ENCODE data around the gene FGF8.

DNA sequence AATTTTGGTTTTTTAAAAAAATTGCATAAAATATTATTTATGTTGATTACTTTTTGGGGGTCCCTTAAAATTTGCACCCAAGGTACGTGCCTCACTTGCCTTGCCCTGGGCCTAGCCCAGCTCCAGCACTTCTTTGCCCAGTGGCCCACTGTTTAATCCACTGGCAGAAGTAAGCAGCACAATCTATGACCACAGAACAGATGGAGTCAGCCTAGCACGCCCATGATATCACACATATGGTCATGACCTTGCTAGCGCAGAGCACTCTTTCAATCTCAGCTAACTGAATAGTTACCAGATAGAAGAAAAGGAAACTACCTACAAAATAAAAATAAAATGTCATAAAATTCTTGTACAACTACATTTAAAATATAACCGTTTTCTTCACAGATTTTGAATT lies 36.7 kb upstream of the FGF8 start:
- TF ChIP-seq POLR2A (IDR thresholded peaks at IDR 0.05; ENCODE audit: control extremely low read depth in 1 of 2, low read depth in 2 of 2, low read length in 2 of 2) (no peak), SIX5 (IDR thresholded peaks at IDR 0.05; ENCODE audit: low read depth, low read length) (no peak), KDM5A (IDR thresholded peaks at IDR 0.05; ENCODE audit: low read length) (no peak), CTCF (IDR thresholded peaks at IDR 0.05; ENCODE audit: control extremely low read depth in 1 of 3, insufficient read depth in 1 of 3, low read depth in 1 of 3, low read length in 3 of 3) (no peak), YY1 (IDR thresholded peaks at IDR 0.05; ENCODE audit: low read depth, low read length) (no peak)

Measured in H1 (cell line).